Neural progenitor cell (in vitro differentiated cells): ENCODE data around the gene SOWAHD. TPM values are rescaled to one million over a fixed set of nuclear protein-coding genes. Genes with fewer than 3 reads are reported as not detected.

Experiments used
- DNase-seq: peaks from one replicate; pipeline ENCODE4 v3.0.0-alpha.2; 2016; ENCODE audit warnings: low spot score
- H2AFZ ChIP-seq: fragments of 200-600 bp; sonication (generic); replicated peaks from 2 replicates; pipeline ENCODE4 v1.6.1; 2016; ENCODE audit warnings: antibody characterized with exemption
- H3F3A ChIP-seq: fragments of 200-600 bp; sonication (generic); 2 replicates; pipeline ENCODE4 v1.6.1; 2016; ENCODE audit warnings: antibody characterized with exemption, low read depth
- H3K27ac ChIP-seq: fragments of 200-600 bp; sonication (generic); 2 replicates; pipeline ENCODE4 v1.5.1; 2016; ENCODE audit warnings: mild to moderate bottlenecking
- H3K27me3 ChIP-seq: fragments of 200-600 bp; sonication (generic); 2 replicates; pipeline ENCODE4 v1.6.1; 2016; ENCODE audit warnings: mild to moderate bottlenecking, moderate library complexity
- H3K36me3 ChIP-seq: fragments of 200-600 bp; sonication (generic); 2 replicates; pipeline ENCODE4 v1.5.1; 2016
- H3K4me1 ChIP-seq: fragments of 200-600 bp; sonication (generic); 2 replicates; pipeline ENCODE4 v1.6.1; 2016; ENCODE audit warnings: mixed run types
- H3K4me2 ChIP-seq: fragments of 200-600 bp; sonication (generic); 2 replicates; pipeline ENCODE4 v1.6.1; 2016
- H3K4me3 ChIP-seq: fragments of 200-600 bp; sonication (generic); 2 replicates; pipeline ENCODE4 v1.5.1; 2016
- H3K79me2 ChIP-seq: fragments of 200-600 bp; sonication (generic); 2 replicates; pipeline ENCODE4 v1.6.1; 2016; ENCODE audit warnings: low read depth
- H3K9ac ChIP-seq: fragments of 200-600 bp; sonication (generic); 2 replicates; pipeline ENCODE4 v1.6.1; 2016
- H3K9me3 ChIP-seq: fragments of 200-600 bp; sonication (generic); 2 replicates; pipeline ENCODE4 v1.5.1; 2016; ENCODE audit warnings: low read depth
- H4K20me1 ChIP-seq: fragments of 200-600 bp; sonication (generic); 2 replicates; pipeline ENCODE4 v1.6.1; 2016; ENCODE audit warnings: low read depth
- H3K27ac Mint-ChIP-seq: 3 replicates; pipeline ENCODE4 v1.8.0; 2021; ENCODE audit warnings: mixed read lengths
- H3K27me3 Mint-ChIP-seq: 2 replicates; pipeline ENCODE4 v1.8.0; 2022; ENCODE audit warnings: low read depth, mild to moderate bottlenecking, inconsistent platforms, moderate library complexity, mixed read lengths; ENCODE audit not compliant: insufficient read depth
- H3K36me3 Mint-ChIP-seq: 3 replicates; pipeline ENCODE4 v1.8.0; 2021; ENCODE audit warnings: mixed read lengths
- H3K4me1 Mint-ChIP-seq: 3 replicates; pipeline ENCODE4 v1.8.0; 2021; ENCODE audit warnings: mixed read lengths
- H3K4me3 Mint-ChIP-seq: 3 replicates; pipeline ENCODE4 v1.8.0; 2021; ENCODE audit warnings: mild to moderate bottlenecking, moderate library complexity, mixed read lengths
- H3K9me3 Mint-ChIP-seq: 3 replicates; pipeline ENCODE4 v1.8.0; 2020; ENCODE audit warnings: mixed read lengths
- EZH2 ChIP-seq: fragments of 200-600 bp; sonication (generic); IDR thresholded peaks from 2 replicates; pipeline ENCODE4 v1.6.1; 2017; ENCODE audit warnings: antibody characterized with exemption, mild to moderate bottlenecking, moderate library complexity
- EZH2phosphoT487 ChIP-seq: fragments of 200-600 bp; sonication (generic); IDR thresholded peaks from 2 replicates; pipeline ENCODE4 v1.6.1; 2017; ENCODE audit warnings: antibody characterized with exemption
- total RNA-seq: library from RNA; depleted of rRNA; stranded (reverse); fragments of >200 nt; gene quantifications from 2 replicates; pipeline ENCODE4 v1.2.3, GENCODE V29; 2015; ENCODE audit warnings: low replicate concordance
- TF ChIP-seq, protein P1 (sequence below): fragments of 200-600 bp; sonication (generic); IDR thresholded peaks from 2 replicates; pipeline ENCODE4 v1.5.1; 2017; ENCODE audit warnings: antibody characterized with exemption, mild to moderate bottlenecking

SOWAHD gene
- total RNA-seq, 1 donor from 2014 or later: not detected

GRCh38 chrX:119775517-119776238, 17.3 kb downstream of the SOWAHD start:
- Histone ChIP-seq H3K9me3 (no peaks in the 10 kb centered on the region), H3K4me2 (no peak overlapping the region), H3K27me3 (no peaks in the 10 kb centered on the region), H3K9ac (no peak overlapping the region), H2AFZ (no peak overlapping the region), H3K4me3 (no peak overlapping the region), H3K36me3 (no peaks in the 10 kb centered on the region), H3F3A (no peaks in the 10 kb centered on the region), H3K27ac (no peak overlapping the region), H3K4me1 (no peaks in the 10 kb centered on the region), H3K79me2 (no peaks in the 10 kb centered on the region), H4K20me1 (peaks cover 3% of the 10 kb centered on the region)
- H3K4me3 Mint-ChIP-seq: no peak overlapping the region
- no peak overlapping the region for H3K27ac Mint-ChIP-seq
- H3K9me3 Mint-ChIP-seq: peaks cover 10% of the 10 kb centered on the region
- H3K27me3 Mint-ChIP-seq: peaks cover 2% of the 10 kb centered on the region
- TF ChIP-seq EZH2phosphoT487 (no peak), EZH2 (no peak)
- TF ChIP-seq, protein P1, sequence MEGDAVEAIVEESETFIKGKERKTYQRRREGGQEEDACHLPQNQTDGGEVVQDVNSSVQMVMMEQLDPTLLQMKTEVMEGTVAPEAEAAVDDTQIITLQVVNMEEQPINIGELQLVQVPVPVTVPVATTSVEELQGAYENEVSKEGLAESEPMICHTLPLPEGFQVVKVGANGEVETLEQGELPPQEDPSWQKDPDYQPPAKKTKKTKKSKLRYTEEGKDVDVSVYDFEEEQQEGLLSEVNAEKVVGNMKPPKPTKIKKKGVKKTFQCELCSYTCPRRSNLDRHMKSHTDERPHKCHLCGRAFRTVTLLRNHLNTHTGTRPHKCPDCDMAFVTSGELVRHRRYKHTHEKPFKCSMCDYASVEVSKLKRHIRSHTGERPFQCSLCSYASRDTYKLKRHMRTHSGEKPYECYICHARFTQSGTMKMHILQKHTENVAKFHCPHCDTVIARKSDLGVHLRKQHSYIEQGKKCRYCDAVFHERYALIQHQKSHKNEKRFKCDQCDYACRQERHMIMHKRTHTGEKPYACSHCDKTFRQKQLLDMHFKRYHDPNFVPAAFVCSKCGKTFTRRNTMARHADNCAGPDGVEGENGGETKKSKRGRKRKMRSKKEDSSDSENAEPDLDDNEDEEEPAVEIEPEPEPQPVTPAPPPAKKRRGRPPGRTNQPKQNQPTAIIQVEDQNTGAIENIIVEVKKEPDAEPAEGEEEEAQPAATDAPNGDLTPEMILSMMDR: no peak
- DNase-seq: no peak
- no peaks in the 10 kb centered on the region for H3K4me1 Mint-ChIP-seq
- H3K36me3 Mint-ChIP-seq: peaks cover 5% of the 10 kb centered on the region

- Histone ChIP-seq H3K4me1 (no peaks in the 10 kb centered on the region), H3K4me2 (no peak overlapping the region), H2AFZ (no peak overlapping the region), H3K9ac (no peak overlapping the region), H4K20me1 (peaks cover 6% of the 10 kb centered on the region), H3K27me3 (no peaks in the 10 kb centered on the region), H3K9me3 (no peaks in the 10 kb centered on the region), H3K36me3 (no peaks in the 10 kb centered on the region), H3K27ac (no peak overlapping the region), H3F3A (peaks cover 6% of the 10 kb centered on the region), H3K4me3 (no peak overlapping the region), H3K79me2 (no peaks in the 10 kb centered on the region)
- Mint-ChIP-seq H3K36me3 (peaks cover 10% of the 10 kb centered on the region), H3K4me3 (no peak overlapping the region), H3K4me1 (no peaks in the 10 kb centered on the region), H3K27me3 (peaks cover 2% of the 10 kb centered on the region), H3K27ac (no peak overlapping the region), H3K9me3 (peaks cover 7% of the 10 kb centered on the region)
- TF ChIP-seq, protein P1: no peak
- no peak for TF ChIP-seq EZH2
- no peak for TF ChIP-seq EZH2phosphoT487
- no peak for DNase-seq
Measured at GRCh38 chrX:119778829-119779228, 20.4 kb downstream of the SOWAHD start.

DNA sequence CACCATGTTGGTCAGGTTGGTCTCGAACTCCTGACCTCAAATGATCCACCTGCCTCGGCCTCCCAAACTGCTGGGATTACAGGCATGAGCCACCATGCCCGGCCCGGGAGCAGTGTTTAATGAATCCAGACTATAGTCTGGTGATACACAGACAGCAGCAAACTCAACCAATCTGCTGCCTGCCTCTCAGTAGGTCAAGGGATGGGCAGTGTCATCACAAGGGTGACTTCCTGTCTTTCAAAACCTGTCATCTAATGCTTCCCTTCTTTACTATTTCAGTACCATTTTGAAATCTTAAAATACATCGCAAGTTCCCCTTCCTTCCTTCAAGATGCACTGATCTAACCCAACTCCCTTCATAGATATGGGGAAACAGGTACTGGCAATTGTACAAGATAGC, 24.6 kb downstream of the SOWAHD start:
- Histone ChIP-seq H3K9ac (no peak overlapping the region), H3K36me3 (no peaks in the 10 kb centered on the region), H3K79me2 (peaks cover 34% of the 10 kb centered on the region), H3K9me3 (no peaks in the 10 kb centered on the region), H3K27ac (no peak overlapping the region), H4K20me1 (peaks cover 40% of the 10 kb centered on the region), H3F3A (peaks cover 14% of the 10 kb centered on the region), H3K4me2 (no peak overlapping the region), H3K27me3 (no peaks in the 10 kb centered on the region), H3K4me3 (no peak overlapping the region), H2AFZ (no peak overlapping the region), H3K4me1 (no peaks in the 10 kb centered on the region)
- H3K36me3 Mint-ChIP-seq: peaks cover 19% of the 10 kb centered on the region
- peaks cover 9% of the 10 kb centered on the region for H3K9me3 Mint-ChIP-seq
- no peak overlapping the region for H3K27ac Mint-ChIP-seq
- peaks cover 3% of the 10 kb centered on the region for H3K4me1 Mint-ChIP-seq
- H3K27me3 Mint-ChIP-seq: no peaks in the 10 kb centered on the region
- no peak overlapping the region for H3K4me3 Mint-ChIP-seq
- DNase-seq: no peak
- TF ChIP-seq, protein P1: no peak
- TF ChIP-seq EZH2phosphoT487 (no peak), EZH2 (no peak)
